ENCODE results near the gene COPG2.
"Not testable (repeated sequence)": the region's sequence is repeated elsewhere in the genome, so short reads cannot be mapped to it uniquely, and the experiment has no call there.

The COPG2 gene

GRCh38 chr7:130554481-130554880, 114.1 kb downstream of the COPG2 start:
- DNase-seq = no peak

- DNase-seq = no peak
Measured at GRCh38 chr7:130553398-130554029, 115.0 kb downstream of the COPG2 start.

DNA sequence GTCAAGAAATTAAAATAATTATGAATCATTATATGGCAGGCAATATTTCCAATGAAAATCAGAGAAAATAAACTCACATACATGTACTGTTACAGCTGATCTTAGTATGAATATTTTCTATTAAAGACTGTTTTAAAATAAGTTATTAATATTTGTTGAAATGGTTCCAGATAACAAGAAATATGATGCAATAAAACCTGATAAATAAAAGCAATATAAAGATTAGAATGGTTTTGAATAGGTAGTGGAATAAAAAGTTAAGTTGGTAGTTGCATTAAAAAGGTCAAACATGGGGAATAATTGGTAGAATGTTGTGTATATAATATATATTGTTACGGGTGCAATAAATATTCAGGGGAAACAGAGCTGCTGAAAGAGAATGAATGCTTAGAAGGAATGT, 124.2 kb downstream of the COPG2 start:
- DNase-seq = no peak

- DNase-seq = no peak
Measured at GRCh38 chr7:130543487-130544010, 125.0 kb downstream of the COPG2 start.

DNA sequence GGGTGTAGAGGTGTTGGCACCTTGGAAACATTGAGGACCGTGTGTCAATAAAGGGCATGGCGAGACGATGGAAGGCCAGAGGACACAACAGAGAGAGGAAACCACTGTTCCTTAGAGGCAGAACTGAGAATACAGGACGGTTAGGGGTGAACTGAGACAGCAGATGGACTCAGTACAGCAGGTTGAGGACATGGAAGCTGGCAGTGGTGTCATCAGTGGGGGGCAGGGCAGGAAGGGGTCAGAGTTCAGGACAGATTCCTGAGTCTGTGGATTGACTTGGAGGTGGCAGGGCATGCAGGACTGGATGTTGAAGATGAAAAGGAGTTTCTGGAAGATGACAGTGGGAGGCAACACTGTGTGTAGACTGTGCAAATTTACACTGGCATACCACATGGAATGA, 126.3 kb downstream of the COPG2 start:
- DNase-seq = not testable (repeated sequence)

DNA sequence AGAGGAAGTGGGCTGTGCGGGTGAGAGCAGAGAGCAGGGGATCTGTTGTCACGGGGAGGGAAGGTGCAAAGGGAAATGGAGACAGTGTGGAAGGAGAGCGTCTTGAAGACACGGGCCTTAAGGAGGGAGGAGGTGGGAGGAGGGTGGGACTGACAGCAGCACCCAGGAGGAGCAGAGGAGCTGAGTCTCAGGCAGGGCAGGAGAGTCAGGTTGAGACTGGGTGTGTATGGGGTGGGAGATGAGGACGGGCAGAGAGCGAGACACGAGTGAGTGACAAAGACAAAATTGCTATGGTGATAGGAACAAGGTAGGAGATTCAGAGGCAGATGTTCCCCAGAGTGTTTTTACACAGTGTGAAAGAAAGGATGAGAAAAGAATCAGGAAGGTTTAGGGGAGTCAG, 127.3 kb downstream of the COPG2 start:
- not testable (repeated sequence) for DNase-seq

- DNase-seq = not testable (repeated sequence)
Measured at GRCh38 chr7:130537894-130538293, 130.7 kb downstream of the COPG2 start.

DNA sequence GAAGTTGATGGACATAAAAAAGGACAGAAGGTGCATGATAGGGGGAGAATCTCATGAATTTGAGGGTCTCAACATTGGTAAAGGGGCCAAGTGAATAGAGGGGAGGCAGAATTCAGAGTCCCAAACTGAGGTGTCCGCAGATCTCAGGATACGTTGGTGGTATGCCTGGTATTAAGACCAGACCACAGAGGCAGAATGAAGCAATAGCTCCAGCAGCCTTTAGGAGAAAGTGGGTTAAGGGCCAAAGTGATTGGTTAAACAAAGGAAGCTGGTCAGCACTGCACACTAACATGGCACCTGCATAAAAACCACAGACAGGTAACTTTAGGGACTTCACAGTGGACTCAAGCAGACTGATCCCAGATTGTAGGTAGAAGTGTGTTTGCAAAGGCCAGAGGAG, 139.1 kb downstream of the COPG2 start:
- DNase-seq = no peak

DNA sequence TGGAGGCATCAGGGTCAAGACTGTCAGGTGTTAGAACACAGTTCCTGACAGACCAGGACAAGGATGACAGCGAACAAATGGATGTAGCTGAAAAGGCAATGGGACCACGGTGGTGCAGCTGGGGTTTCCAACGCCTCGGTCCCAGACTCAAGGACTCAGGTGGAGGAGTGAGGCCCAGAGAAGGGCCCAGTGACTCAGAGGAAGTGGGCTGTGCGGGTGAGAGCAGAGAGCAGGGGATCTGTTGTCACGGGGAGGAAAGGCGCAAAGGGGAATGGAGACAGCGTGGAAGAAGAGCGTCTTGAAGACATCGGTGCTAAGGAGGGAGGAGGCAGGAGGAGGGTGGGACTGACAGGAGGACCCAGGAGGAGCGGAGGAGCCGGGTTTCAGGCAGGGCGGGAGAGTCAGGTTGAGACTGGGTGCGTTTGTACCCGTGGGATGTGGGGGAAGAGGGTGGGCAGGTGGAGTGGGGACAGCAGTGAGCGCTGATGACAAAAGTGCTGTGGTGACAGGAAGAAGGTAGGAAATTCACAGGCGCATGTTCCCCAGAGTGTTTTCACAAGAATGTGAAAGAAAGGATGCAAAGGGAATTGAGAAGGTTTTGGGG, 140.7 kb downstream of the COPG2 start:
- not testable (repeated sequence) for DNase-seq

DNA sequence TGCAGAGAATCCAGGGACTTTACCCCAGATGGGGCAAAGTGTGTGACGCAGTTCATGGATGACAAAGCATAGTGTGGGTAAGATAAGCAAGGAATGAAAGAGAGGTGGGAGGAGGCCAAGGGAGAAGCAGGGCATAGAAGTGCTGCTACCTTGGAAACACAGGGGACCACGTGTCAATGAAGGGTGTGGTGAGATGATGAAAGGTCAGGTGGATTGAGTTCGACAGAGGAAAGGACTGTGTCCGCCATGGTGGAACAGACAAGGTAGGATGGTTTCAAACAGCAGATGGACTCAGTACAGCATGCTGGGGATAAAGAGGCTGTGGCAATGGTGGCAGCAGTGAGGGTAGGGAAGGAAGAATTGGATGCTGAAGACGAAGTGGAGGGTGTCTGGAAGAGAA, 143.9 kb downstream of the COPG2 start:
- DNase-seq = no peak

- not testable (repeated sequence) for DNase-seq
Measured at GRCh38 chr7:130523519-130524125, 144.9 kb downstream of the COPG2 start.

DNA sequence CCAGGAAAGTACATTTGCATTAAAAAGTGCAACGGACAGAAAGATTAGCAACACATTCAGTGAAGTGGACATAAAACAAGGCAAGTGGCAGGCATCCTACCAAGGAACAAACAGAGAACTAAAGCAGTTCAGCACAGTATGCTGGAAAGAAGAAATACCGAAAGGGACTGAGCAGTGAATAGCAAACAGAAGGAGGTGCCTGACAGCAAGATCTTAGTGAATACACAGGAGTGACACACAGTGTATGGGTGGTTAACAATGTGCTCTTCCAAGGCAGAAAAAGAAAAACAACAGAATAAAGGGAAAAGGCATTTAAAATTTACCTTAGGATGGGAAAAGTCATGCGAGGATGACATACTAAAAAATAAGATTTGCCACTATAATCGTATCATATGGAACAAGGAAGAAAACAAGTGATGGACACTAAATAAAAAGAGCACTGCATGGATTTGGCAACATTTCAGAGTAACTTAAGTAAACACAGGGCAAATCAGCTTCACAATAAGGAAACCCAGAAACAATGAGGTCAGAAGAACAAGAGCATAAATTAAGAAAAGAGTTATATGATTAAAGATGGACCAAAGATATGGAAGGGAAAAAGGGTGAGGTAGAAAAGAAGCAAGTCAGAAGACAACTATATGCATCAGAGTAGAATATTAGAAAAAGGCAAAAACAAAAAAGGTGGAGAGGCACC, 147.1 kb downstream of the COPG2 start:
- DNase-seq = no peak

DNA sequence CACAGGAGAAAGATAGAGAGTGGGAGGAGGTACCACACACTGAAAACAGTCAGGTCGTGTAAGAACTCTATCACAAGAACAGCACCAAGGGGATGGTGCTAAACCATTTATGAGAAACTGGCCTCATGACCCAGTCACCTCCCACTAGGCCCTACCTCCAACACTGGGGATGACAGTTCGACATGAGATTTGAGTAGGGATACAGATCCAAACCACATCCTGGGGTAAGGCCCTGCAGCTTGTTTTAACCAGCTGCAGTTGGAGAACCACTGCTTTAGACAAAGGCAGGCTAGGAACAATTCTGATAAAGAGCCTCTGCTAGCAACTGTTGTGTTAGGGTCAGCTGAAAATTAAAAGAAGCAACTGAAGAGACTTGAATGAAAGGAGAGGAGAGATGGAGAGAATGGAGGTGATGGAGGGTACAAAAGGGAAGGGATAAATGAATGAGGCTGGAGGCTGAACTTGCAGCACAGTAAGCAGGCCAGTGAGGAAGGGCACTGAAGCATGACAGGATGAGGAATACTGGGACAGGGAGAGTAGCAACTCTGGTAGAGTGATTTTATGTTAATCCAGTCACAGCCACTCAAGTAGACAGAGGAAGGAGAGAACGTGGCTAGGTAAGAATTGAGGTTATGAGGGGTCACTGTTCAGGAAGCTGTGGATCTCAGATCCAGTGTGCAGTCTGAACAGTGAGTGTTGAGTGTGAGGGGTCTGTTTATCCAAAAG, 153.1 kb downstream of the COPG2 start:
- no peak for DNase-seq

- no peak for DNase-seq
Measured at GRCh38 chr7:130513447-130513846, 155.1 kb downstream of the COPG2 start.

DNA sequence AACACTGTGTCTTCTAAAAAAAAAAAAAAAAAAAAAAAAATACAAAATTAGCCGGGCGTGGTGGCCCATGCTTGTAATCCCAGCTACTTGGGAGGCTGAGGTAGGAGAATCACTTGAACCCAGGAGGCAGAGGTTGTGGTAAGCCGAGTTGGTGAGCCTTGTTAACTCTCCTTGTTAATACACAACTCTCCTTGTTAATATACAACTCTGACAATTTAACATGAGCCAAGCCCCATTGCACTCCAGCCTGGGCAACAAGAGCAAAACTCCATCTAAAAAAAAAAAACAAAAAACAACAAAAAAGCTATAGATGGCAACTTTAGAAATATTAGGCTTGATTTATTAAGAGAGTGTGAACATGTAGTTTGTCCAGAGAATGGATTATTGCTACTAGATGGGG, 156.5 kb downstream of the COPG2 start:
- not testable (repeated sequence) for DNase-seq

DNA sequence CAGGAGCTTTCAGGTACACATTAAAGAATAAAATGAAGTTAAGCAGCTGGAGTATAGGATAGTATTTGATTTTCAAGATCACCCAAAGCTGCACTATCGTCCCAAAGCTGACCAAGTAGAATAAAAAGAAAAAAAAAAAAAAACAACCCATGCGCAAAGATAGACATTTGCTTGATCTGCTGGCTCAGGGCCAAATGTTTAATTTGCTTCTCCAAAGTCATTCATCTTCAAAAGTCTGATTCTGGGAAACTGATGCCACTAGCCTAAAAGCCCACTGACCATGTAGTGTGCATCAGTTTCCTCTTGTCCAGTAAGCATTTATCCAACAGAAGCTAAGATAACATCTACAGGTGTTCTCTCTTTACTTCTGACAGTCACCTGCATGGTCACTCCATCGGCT, 162.2 kb downstream of the COPG2 start:
- DNase-seq = no peak

DNA sequence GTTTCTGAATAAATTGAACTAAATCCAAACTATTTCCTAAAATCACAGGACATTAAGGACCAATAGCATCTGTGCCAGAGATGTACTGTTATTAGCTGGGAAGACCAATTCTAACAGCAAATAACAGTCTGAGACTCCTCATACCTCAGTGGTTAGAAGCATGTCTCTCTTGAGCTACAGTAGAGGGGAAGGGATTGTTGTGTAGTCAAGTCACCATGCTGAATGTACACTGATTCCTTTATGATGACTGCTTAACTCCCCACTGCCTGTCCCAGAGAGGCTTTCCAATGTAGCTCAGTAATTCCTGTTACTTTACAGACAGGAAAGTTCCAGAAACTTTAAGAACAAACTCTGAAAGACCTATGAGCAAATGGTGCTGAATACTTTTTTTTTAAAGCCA, 162.8 kb downstream of the COPG2 start:
- no peak for DNase-seq

DNA sequence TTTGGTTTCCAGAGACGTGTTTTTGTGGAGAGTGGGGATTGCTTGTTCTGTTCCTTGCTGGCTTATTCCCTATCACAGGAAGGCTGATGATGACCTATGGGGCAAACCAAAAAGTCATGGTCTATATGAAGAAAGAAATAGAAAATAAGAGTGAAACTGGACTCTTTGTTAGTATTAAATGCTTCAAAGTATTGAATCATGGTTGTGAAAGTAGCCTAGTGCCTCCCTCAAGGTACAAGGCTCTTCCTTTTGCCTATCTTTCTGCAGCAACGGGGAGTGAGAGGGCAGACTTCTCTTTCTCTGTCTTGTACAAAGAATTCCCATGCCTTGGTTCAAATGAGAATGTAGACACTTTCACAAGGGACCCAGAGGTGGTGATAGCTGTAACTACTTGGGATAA, 167.6 kb downstream of the COPG2 start:
- DNase-seq = no peak

DNA sequence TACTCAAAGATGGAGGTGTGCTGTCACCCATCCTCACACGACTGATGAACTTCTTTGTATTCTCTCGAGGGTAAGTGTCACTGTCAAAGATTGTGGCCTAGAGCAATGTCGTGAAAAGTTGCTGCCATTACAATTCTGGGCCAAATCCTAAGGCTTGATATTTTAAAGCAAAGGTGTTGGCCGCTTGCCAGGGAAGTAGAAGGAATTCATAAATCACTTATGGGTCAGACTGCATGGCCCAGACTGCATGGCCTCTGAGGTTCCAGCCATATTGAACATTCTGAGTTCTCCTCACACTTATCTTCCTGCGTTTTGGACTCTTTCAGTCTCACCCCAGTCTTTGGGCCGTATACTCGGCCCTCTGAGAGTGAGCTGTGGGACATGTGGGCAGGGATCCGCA, 168.1 kb downstream of the COPG2 start:
- DNase-seq = no peak

DNA sequence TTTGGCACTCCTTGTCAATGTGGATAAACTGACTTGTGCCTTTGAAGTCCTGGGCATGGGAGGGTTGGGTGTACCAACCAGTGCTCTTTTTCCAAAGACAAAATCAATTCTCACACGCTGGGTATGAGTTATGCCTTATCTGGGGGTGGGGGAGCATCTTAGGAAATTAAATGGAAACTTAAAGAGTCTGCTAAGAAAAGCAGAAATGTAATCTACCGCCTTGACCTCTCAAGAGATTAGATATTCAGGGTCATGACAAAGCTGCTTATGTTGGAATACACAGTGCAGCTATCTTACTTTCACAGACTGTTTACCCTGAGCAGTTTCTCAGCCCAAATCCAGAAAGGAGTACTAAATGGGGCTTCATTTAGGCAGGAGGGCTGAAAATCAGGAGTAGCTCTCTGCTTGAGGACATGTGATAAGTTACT, 174.1 kb downstream of the COPG2 start:
- no peak for DNase-seq

DNA sequence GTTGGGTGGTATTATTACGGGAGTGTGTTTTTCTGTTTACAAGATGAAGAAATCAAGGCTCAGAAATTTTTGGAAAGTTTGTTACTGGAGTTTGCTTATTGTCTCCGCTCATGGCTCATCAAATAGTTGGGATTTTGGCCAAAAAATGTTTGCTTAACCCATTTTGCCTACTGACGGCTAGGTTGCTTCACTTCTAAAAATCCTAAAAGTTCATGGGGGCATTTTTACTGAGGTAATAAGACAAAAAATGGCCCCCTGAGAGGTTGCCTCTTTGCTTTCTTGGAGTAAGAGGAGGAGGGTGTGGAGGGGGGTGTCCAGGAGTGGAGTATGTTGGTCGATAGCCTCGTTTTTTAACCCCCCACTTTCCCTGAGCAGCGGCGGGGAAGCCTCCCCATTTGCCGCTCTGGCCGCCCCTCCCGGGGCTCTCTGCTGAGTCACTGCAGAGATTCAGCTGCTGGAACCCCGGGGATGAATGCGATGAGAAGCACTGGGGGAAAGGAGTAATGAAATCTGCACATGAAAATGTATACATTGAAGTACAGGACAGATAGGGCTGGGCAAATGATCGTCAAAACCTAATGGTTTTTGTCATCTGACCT, 175.2 kb downstream of the COPG2 start:
- no peak for DNase-seq

DNA sequence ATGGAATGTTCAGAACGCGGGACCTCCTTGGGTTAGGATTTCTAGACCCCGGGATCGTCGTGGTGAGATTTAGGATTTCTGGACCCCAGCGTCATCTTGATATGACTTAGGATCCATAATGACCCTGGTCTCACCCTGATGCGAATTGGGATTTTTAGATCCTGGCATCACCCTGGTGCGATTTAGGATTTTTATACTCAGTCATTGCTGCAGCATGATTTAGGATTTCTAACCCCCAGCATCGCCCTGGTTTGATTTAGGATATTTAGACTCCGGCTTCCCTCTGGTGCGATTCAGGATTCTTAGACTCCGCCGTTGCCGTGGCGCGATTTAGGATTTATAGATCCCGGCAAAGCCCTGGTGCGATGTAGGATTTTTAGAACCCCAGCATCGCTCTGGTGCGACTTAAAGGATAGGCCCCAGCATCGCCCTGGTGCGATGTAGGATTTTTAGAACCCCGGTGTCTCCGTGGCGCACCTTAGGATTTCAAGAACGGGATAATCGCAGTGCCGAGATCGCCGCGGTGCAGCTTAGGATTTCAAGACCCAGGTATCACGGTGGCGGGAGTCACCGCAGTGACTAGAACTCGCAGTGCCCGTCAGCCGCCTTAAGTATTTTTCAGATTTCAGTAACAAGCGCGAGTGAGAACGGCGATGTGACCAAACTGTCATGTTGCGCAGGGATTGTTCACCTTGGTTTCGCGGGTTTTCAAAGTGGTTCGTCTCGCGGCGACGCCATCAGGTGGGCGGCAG, 175.8 kb downstream of the COPG2 start:
- no peak for DNase-seq
